Occipital lobe (tissue), 2 donors: ENCODE measurements around the gene REX1BD. TPM values are rescaled to one million over a fixed set of nuclear protein-coding genes. Genes with fewer than 3 reads are reported as not detected.

ENCODE experiments used
- DNase-seq: peaks from one replicate; lab custom pipeline; 2025; lab: John Stamatoyannopoulos, UW
- total RNA-seq: library from RNA; depleted of rRNA; stranded (reverse); fragments of >200 nt; gene quantifications from one replicate; pipeline ENCODE4 v1.2.3, GENCODE V29; 2014

REX1BD gene
- total RNA-seq, 1 donor from 2014 or later, result 20.0 TPM

DNA sequence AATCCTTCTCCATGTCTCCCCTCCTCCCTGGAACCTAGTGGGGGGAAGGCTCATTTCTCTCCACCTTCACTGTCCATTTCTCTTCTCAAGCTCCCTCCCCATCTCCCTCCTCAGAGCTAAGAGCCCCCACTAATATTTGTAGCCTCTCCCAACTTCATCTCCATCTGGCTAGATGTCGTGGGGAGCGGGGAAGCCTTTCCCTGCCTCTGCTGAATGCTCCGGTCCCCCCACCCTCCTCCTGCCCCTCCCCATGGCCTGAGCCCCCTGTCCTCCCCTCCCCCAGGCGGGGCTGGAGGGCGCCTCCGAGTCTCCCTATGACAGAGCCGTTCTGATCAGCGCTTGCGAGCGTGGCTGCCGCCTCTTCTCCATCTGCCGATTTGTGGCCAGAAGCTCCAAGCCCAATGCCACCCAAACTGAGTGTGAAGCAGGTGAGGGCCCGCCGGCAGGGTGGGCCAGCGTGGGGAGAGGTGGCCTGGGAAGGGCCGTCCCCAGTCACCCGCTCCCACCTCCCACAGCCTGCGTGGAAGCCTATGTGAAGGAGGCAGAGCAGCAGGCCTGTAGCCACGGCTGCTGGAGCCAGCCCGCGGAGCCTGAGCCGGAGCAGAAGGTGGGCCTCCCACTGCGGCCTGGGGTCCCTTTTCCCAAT is 25.1 kb downstream of the REX1BD start:
- DNase-seq, result no peak

GRCh38 chr19:18616023-18616422 is 27.4 kb downstream of the REX1BD start:
- no peak for DNase-seq

DNA sequence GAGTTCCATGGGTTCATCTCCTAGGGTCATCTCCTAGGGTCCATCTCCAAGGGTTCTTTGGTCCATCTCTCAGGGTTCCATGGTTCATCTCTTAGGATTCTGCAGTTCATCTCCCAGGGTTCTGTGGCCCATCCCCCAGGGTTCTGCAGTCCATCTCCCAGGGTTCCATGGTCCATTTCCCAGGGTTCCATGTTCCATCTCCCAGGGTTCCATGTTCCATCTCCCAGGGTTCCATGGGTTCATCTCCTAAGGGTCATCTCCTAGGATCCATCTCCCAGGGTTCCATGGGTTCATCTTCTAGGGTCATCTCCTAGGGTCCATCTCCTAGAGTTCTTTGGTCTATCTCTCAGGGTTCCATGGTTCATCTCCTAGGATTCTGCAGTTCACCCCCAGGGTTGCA is 29.0 kb downstream of the REX1BD start:
- no peak for DNase-seq

DNA sequence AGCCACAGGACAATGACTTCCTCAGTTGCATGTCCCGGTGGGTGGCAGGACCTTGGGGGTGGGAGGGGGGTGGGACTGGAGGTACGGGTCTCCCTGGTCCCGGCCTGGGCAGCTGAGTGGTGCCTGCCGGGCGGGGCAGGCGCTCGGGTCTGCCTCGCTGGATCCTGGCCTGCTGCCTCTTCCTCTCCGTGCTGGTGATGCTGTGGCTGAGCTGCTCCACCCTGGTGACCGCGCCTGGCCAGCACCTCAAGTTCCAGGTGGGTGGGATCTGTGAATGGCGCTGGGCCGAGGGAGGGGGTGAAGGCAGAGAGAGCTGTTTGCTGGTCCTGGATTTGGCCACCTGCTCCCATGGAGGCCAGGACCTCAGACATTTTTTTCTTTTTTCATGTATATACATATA is 29.6 kb downstream of the REX1BD start:
- DNase-seq, result no peak

- DNase-seq, result no peak
Measured at GRCh38 chr19:18620311-18620710, 31.7 kb downstream of the REX1BD start.

DNA sequence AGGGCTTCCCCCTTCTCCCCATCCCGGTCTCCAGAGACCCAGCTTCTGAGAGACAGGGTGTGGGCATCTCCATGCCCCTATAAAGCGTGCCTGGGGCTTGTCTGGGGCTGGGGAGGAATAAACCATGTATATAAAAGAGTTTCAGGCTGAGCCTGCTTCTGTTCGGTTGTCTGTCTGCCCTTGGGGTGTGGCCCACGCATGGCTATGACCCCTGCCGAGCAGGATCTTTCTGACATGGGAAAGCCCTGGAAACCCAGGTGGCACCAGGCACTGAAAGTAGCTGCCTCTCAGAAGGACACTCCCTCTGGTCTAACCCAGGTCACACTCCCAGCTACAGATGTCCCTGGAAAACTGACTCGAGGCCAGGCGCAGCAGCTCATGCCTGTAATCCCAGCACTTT is 32.3 kb downstream of the REX1BD start:
- DNase-seq, result no peak

GRCh38 chr19:18626906-18627305 is 38.3 kb downstream of the REX1BD start:
- DNase-seq, result no peak

DNA sequence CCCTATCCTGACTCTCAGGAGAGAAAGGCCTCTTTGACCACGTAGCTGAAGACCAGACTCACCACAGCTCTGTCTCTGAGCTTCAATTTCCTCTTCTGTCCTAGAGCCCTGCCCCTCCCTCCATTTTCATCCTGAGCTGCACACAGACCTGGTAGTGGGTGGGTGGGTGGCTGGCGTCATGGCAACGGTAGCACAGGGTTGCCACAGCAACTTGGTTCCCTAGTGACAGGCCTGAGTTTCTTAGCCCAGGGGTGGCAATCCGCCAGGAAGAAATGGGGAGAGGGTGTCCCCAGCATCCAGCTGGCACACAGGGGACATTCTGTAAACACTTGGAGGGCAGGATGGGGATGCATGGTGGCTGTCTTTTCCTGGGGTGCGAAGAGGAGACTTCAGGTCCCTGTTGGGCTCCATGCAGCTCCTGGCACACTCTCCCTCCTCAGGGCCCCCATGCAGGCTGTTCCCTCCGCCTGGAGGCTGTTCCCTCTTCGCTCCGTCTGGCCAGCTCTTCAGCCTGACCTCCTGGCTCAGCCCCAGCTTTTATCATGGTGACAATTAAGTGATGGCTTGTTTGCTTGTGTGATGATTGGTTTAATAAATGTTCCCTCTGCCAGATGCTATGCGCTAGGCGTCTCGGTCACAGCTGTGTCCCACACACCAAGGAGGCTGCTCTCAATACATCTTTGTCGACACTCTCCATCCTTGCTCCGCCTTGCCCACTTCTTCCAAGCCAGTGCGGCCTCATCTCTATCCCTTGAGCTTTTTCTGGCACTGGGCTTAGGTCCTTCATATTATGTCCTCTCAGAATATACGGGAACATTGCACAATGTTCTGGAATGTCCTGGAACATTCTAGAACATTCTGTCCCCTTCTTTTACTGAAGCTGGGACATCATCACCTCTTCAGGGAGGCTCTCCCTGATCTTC is 40.8 kb downstream of the REX1BD start:
- DNase-seq, result no peak

DNA sequence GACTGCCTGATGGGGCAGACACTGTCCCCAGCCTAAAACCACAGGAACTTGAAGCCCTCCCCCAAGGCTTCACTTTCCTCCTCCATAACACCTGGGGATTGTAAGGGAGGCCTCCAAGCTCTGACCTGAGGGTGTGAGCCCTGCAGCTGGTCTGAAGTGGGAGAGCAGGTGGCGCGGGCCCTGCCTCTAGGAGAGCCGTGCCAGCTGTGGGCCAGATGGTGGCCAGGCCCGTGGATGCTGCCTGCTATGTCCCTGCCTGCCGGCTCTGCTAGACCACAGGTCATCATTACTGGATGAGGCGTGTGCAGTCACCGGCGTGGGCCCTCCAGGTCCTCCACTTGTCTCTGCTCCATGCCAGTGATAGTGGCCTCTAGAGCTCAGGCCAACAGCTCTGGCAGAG is 44.7 kb downstream of the REX1BD start:
- DNase-seq, result no peak

- no peak for DNase-seq
Measured at GRCh38 chr19:18634612-18635297, 46.2 kb downstream of the REX1BD start.

DNA sequence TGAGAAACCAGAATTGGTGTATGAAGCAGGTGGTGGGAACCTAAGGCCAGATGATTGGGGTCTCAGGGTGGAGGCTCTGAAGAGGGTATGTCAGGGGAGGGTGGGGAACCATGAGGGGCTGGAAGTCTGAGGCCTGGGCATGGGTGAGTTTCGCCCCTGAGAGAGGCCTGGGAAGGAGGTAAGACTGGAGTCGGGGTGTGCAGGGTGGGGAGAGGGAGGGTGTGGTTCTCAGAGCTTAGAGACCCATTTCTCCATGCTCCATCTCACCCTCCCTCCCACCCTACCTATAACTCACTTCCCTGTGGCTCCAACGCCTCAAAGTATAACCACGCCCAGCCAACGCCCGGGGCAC is 47.2 kb downstream of the REX1BD start:
- no peak for DNase-seq

DNA sequence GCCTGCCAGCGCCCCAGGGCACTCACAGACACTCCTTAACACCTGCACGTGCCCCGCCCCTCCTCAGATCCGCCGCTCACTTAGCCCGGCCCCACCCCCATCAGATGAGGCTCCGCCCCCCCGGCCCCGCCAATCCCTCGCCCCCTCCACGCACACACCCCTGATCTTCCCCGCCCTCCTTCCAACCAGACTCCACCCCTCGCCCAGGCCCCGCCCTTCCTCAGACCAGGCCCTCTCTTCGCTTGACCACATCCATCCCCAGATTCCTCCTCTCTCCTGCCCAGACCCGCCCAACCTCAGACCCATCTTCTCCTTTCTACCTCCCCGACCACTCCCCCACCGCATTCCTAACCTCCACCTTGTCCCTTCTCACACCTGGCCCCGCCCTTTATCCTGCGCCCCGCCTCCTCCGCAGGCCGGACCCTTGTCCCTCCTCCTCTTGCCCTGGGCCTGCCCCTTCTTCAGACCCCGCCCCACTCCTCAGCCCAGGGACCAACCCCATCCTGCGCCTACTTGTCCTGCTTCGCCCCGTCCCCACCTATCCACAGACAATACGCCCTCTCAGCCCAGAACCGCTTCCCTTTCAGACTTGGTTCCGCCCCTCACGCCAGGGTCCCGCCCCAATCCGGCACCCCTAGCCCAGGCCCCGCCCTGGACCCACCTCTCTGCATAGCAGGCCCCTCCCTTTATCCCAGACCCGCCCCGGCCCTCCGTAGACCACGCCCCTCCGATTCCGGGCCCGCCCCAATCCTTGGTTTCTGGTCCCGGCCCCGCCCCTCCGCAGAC is 47.8 kb downstream of the REX1BD start:
- DNase-seq, result peak; percentile 97

- DNase-seq, result no peak
Measured at GRCh38 chr19:18636969-18637629, 48.5 kb downstream of the REX1BD start, which contains the start of gene KLHL26. KLHL26 (plus strand) TSS chr19:18637028; CDS start chr19:18637055, 27 bp downstream.

- no peak for DNase-seq
Measured at GRCh38 chr19:18637673-18638630, 49.4 kb downstream of the REX1BD start.

DNA sequence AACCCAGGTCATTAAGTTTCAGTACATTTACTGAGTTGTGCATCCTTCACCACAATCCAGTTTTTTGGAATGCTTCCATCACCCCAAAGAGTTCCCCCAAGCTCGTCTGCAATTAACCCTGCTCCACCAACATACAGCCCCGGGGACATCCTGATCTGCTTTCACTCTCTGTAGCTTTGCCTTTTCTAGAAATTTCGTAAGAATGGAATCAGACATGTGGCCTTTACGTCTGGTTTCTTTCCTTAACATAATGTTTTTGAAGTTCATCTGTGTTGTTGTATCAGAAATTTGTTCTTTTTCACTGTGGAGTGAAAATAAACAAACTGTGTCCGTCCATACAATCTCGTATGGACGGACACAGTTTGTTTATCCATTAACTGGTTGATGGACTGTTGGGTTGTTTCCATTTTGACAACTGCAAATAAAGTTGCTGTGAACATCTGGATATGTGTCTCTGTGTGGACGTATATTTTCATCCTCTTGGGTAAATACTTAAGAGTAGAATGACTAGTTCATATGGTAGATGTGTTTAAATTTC is 51.2 kb downstream of the REX1BD start:
- no peak for DNase-seq
